Effector memory CD8-positive, alpha-beta T cell (primary cell): Measurements from ENCODE around the gene CTSS.
"Not testable (repeated sequence)": the region's sequence is repeated elsewhere in the genome, so short reads cannot be mapped to it uniquely, and the experiment has no call there.

Experiments used
- ATAC-seq: fragments of 150-1000 bp; cut with Tn5 transposase; replicated peaks from 2 replicates; pipeline ENCODE4 v1.10.0; 2021; ENCODE audit warnings: mild to moderate bottlenecking, moderate library complexity
- DNase-seq, 3 experiments: peaks; one replicate each; pipeline ENCODE4 v3.0.0; 2021
- H3K27ac Mint-ChIP-seq, 2 donors: one replicate each; pipeline ENCODE4 v1.8.0; 2022; ENCODE audit warnings: mild to moderate bottlenecking in 2 of 2, mixed read lengths in 2 of 2, moderate library complexity in 2 of 2
- H3K27me3 Mint-ChIP-seq, 2 donors: one replicate each; pipeline ENCODE4 v1.8.0; 2022; ENCODE audit warnings: mixed read lengths in 2 of 2
- H3K36me3 Mint-ChIP-seq: one replicate; pipeline ENCODE4 v1.8.0; 2022; ENCODE audit warnings: mild to moderate bottlenecking, moderate library complexity, mixed read lengths; ENCODE audit not compliant: insufficient read depth
- H3K4me1 Mint-ChIP-seq, 2 donors: one replicate each; pipeline ENCODE4 v1.8.0; 2022; ENCODE audit warnings: low read depth in 2 of 2, mixed read lengths in 2 of 2
- H3K4me3 Mint-ChIP-seq, 2 donors: one replicate each; pipeline ENCODE4 v1.8.0; 2022; ENCODE audit warnings: mild to moderate bottlenecking in 2 of 2, mixed read lengths in 2 of 2, moderate library complexity in 2 of 2
- H3K9me3 Mint-ChIP-seq, 2 donors: one replicate each; pipeline ENCODE4 v1.8.0; 2022; ENCODE audit warnings: mixed read lengths in 2 of 2

CTSS gene

GRCh38 chr1:150793221-150793620 lies 27.6 kb upstream of the CTSS start:
- Mint-ChIP-seq H3K9me3 (no peaks in the 10 kb centered on the region), H3K4me1 (no peaks in the 10 kb centered on the region), H3K36me3 (peaks cover under 1% of the 10 kb centered on the region), H3K4me3 (no peak overlapping the region), H3K27me3 (no peaks in the 10 kb centered on the region), H3K27ac (no peak overlapping the region)
- ATAC-seq (no peak), DNase-seq (no peak)

- no peak overlapping the region for H3K4me3 Mint-ChIP-seq
- no peaks in the 10 kb centered on the region for H3K9me3 Mint-ChIP-seq
- ATAC-seq (no peak), DNase-seq (no peak)
- no peaks in the 10 kb centered on the region for H3K27me3 Mint-ChIP-seq
- peaks cover 2% of the 10 kb centered on the region for H3K36me3 Mint-ChIP-seq
- no peaks in the 10 kb centered on the region for H3K4me1 Mint-ChIP-seq
- no peak overlapping the region for H3K27ac Mint-ChIP-seq
Measured at GRCh38 chr1:150791585-150791984, 26.0 kb upstream of the CTSS start.

GRCh38 chr1:150789396-150789795 lies 23.8 kb upstream of the CTSS start:
- peaks cover 2% of the 10 kb centered on the region for H3K36me3 Mint-ChIP-seq
- ATAC-seq: no peak
- no peaks in the 10 kb centered on the region for H3K4me1 Mint-ChIP-seq
- DNase-seq: no peak
- no peaks in the 10 kb centered on the region for H3K9me3 Mint-ChIP-seq
- H3K4me3 Mint-ChIP-seq: no peak overlapping the region
- H3K27me3 Mint-ChIP-seq: no peaks in the 10 kb centered on the region
- H3K27ac Mint-ChIP-seq: no peak overlapping the region

GRCh38 chr1:150788946-150789345 lies 23.4 kb upstream of the CTSS start:
- no peaks in the 10 kb centered on the region for H3K27me3 Mint-ChIP-seq

GRCh38 chr1:150787455-150787854 lies 21.9 kb upstream of the CTSS start:
- H3K27me3 Mint-ChIP-seq: no peaks in the 10 kb centered on the region
- H3K36me3 Mint-ChIP-seq: peaks cover 2% of the 10 kb centered on the region
- no peak for DNase-seq
- H3K4me1 Mint-ChIP-seq: no peaks in the 10 kb centered on the region
- H3K27ac Mint-ChIP-seq: no peak overlapping the region
- H3K4me3 Mint-ChIP-seq: no peak overlapping the region
- no peak for ATAC-seq
- no peaks in the 10 kb centered on the region for H3K9me3 Mint-ChIP-seq

More at GRCh38 chr1:150788946-150789345, 23.4 kb upstream of the CTSS start:
- ATAC-seq (no peak), DNase-seq (no peak)
- Mint-ChIP-seq H3K4me3 (no peak overlapping the region), H3K4me1 (no peaks in the 10 kb centered on the region), H3K36me3 (peaks cover 2% of the 10 kb centered on the region), H3K9me3 (no peaks in the 10 kb centered on the region), H3K27ac (no peak overlapping the region)

- DNase-seq: no peak
- Mint-ChIP-seq H3K4me3 (no peak overlapping the region), H3K4me1 (peaks cover 1 to 7% of the 10 kb centered on the region in 2 donors), H3K27me3 (no peaks in the 10 kb centered on the region), H3K9me3 (no peaks in the 10 kb centered on the region), H3K27ac (no peak overlapping the region), H3K36me3 (no peaks in the 10 kb centered on the region)
- no peak for ATAC-seq
Measured at GRCh38 chr1:150780510-150780909, 14.9 kb upstream of the CTSS start.

GRCh38 chr1:150778409-150778808 lies 12.8 kb upstream of the CTSS start:
- Mint-ChIP-seq H3K4me3 (no peak overlapping the region), H3K36me3 (no peaks in the 10 kb centered on the region), H3K27me3 (no peaks in the 10 kb centered on the region), H3K4me1 (peaks cover 1 to 7% of the 10 kb centered on the region in 2 donors), H3K27ac (no peak overlapping the region), H3K9me3 (no peaks in the 10 kb centered on the region)
- DNase-seq (no peak), ATAC-seq (no peak)

- peaks cover 1 to 7% of the 10 kb centered on the region in 2 donors for H3K4me1 Mint-ChIP-seq
- DNase-seq (no peak), ATAC-seq (no peak)
- H3K27ac Mint-ChIP-seq: no peak overlapping the region
- no peaks in the 10 kb centered on the region for H3K9me3 Mint-ChIP-seq
- no peaks in the 10 kb centered on the region for H3K36me3 Mint-ChIP-seq
- no peaks in the 10 kb centered on the region for H3K27me3 Mint-ChIP-seq
- no peak overlapping the region for H3K4me3 Mint-ChIP-seq
Measured at GRCh38 chr1:150777544-150777943, 12.0 kb upstream of the CTSS start.

- not testable (repeated sequence) for H3K4me3 Mint-ChIP-seq, H3K36me3 Mint-ChIP-seq, H3K9me3 Mint-ChIP-seq, H3K27me3 Mint-ChIP-seq, ATAC-seq, DNase-seq, H3K27ac Mint-ChIP-seq
- peaks cover 9 to 16% of the 10 kb centered on the region in 2 donors for H3K4me1 Mint-ChIP-seq
Measured at GRCh38 chr1:150775931-150776505, 10.4 kb upstream of the CTSS start.

- no peak for DNase-seq
- Mint-ChIP-seq H3K36me3 (peaks cover 8% of the 10 kb centered on the region), H3K27ac (no peak overlapping the region), H3K9me3 (no peaks in the 10 kb centered on the region), H3K27me3 (no peaks in the 10 kb centered on the region), H3K4me3 (no peak overlapping the region), H3K4me1 (peaks cover 15 to 22% of the 10 kb centered on the region in 2 donors)
- no peak for ATAC-seq
Measured at GRCh38 chr1:150775276-150775675, 9.7 kb upstream of the CTSS start.

GRCh38 chr1:150772326-150772725 lies 6.7 kb upstream of the CTSS start:
- no peak overlapping the region for H3K27ac Mint-ChIP-seq
- H3K4me1 Mint-ChIP-seq: peaks cover 14 to 18% of the 10 kb centered on the region in 2 donors
- H3K27me3 Mint-ChIP-seq: no peaks in the 10 kb centered on the region
- no peaks in the 10 kb centered on the region for H3K9me3 Mint-ChIP-seq
- no peak for DNase-seq
- ATAC-seq: no peak
- no peak overlapping the region for H3K4me3 Mint-ChIP-seq
- H3K36me3 Mint-ChIP-seq: peaks cover 8% of the 10 kb centered on the region

GRCh38 chr1:150767704-150768103 lies 2.1 kb upstream of the CTSS start:
- not testable (repeated sequence) for H3K9me3 Mint-ChIP-seq, ATAC-seq, DNase-seq, H3K27me3 Mint-ChIP-seq, H3K4me3 Mint-ChIP-seq
- H3K27ac Mint-ChIP-seq: peak overlapping the region in 1 of 2 donors; percentile 87
- H3K36me3 Mint-ChIP-seq: peaks cover 10% of the 10 kb centered on the region
- H3K4me1 Mint-ChIP-seq: peaks cover 32 to 41% of the 10 kb centered on the region in 2 donors

- not testable (repeated sequence) for H3K27me3 Mint-ChIP-seq, ATAC-seq, H3K9me3 Mint-ChIP-seq, DNase-seq
- Mint-ChIP-seq H3K36me3 (peaks cover 13% of the 10 kb centered on the region), H3K27ac (peak overlapping the region; percentile 96 to 97), H3K4me1 (peaks cover 30 to 40% of the 10 kb centered on the region in 2 donors), H3K4me3 (peak overlapping the region; percentile 89 to 96)
Measured at GRCh38 chr1:150765977-150766301, 361 bp upstream of the CTSS start.

- peak; percentile 79 for ATAC-seq
- peaks cover 31 to 42% of the 10 kb centered on the region in 2 donors for H3K4me1 Mint-ChIP-seq
- peak overlapping the region; percentile 96 to 97 for H3K27ac Mint-ChIP-seq
- DNase-seq: peak in 1 of 3 experiments; percentile 5
- no peaks in the 10 kb centered on the region for H3K9me3 Mint-ChIP-seq
- H3K36me3 Mint-ChIP-seq: peaks cover 18% of the 10 kb centered on the region
- no peaks in the 10 kb centered on the region for H3K27me3 Mint-ChIP-seq
- H3K4me3 Mint-ChIP-seq: peak overlapping the region; percentile 89 to 96
Measured at GRCh38 chr1:150764617-150765101, 919 bp downstream of the CTSS start.
